WTC11 (cell line): Measurements from ENCODE around the gene SCFD1. TPM values are rescaled to one million over a fixed set of nuclear protein-coding genes. Genes with fewer than 3 reads are reported as not detected.

Experiments
- ATAC-seq: fragments of 200-7000 bp; cut with Tn5 transposase; 2 replicates; pipeline ENCODE4 v1.10.0; 2021; ENCODE audit warnings: mild to moderate bottlenecking, moderate library complexity
- CTCF ChIA-PET: fragments of 300-600 bp; sonication (Branson Sonifier 250); formaldehyde crosslinking; loops from one replicate; lab custom pipeline; 2021; ENCODE audit warnings: antibody characterized with exemption; lab: Charles Lee
- POLR2A ChIA-PET: fragments of 350-600 bp; sonication (Branson Sonifier 250); formaldehyde crosslinking; loops from one replicate; lab custom pipeline; 2021; ENCODE audit warnings: antibody characterized with exemption; lab: Charles Lee
- DNase-seq: peaks from one replicate; pipeline ENCODE4 v3.0.0; 2021; ENCODE audit warnings: low spot score
- H3K27ac Mint-ChIP-seq: 2 replicates; pipeline ENCODE4 v1.8.0; 2021; ENCODE audit warnings: mixed read lengths
- H3K27me3 Mint-ChIP-seq: 2 replicates; pipeline ENCODE4 v1.8.0; 2021; ENCODE audit warnings: low read depth, mild to moderate bottlenecking, moderate library complexity, mixed read lengths
- H3K36me3 Mint-ChIP-seq: 2 replicates; pipeline ENCODE4 v1.8.0; 2021; ENCODE audit warnings: mixed read lengths
- H3K4me1 Mint-ChIP-seq: 2 replicates; pipeline ENCODE4 v1.8.0; 2022; ENCODE audit warnings: mixed read lengths
- H3K4me3 Mint-ChIP-seq: 2 replicates; pipeline ENCODE4 v1.8.0; 2021; ENCODE audit warnings: mild to moderate bottlenecking, moderate library complexity, mixed read lengths
- H3K9me3 Mint-ChIP-seq: 2 replicates; pipeline ENCODE4 v1.8.0; 2021; ENCODE audit warnings: mixed read lengths
- ATF3 ChIP-seq: sonication (generic); formaldehyde crosslinking; conservative IDR thresholded peaks from 2 replicates; pipeline ENCODE4 v1.8.1; 2022; ENCODE audit warnings: mild to moderate bottlenecking, missing genetic modification reagents
- E2F1 ChIP-seq: sonication (generic); formaldehyde crosslinking; IDR thresholded peaks from 2 replicates; pipeline ENCODE4 v1.8.0; 2022; ENCODE audit warnings: mild to moderate bottlenecking, missing genetic modification reagents
- ESRRA ChIP-seq: sonication (generic); formaldehyde crosslinking; IDR thresholded peaks from 2 replicates; pipeline ENCODE4 v1.8.1; 2022; ENCODE audit warnings: mild to moderate bottlenecking, missing genetic modification reagents, borderline replicate concordance
- HMGA2 ChIP-seq: fragments of 250-450 bp; sonication (Bioruptor Pico); IDR thresholded peaks from 2 replicates; pipeline ENCODE4 v1.4.0; 2021; ENCODE audit warnings: mild to moderate bottlenecking, moderate library complexity
- IRF1 ChIP-seq: sonication (generic); formaldehyde crosslinking; IDR thresholded peaks from 2 replicates; pipeline ENCODE4 v1.8.0; 2023; ENCODE audit warnings: missing genetic modification reagents
- NFE2L1 ChIP-seq: sonication (generic); formaldehyde crosslinking; IDR thresholded peaks from 2 replicates; pipeline ENCODE4 v1.8.1; 2023; ENCODE audit warnings: missing genetic modification reagents
- NFYB ChIP-seq: sonication (generic); formaldehyde crosslinking; conservative IDR thresholded peaks from 2 replicates; pipeline ENCODE4 v1.8.0; 2022; ENCODE audit warnings: low read depth, missing genetic modification reagents
- PRDM15 ChIP-seq: sonication (generic); formaldehyde crosslinking; IDR thresholded peaks from 2 replicates; pipeline ENCODE4 v1.8.0; 2022; ENCODE audit warnings: missing genetic modification reagents
- RORB ChIP-seq: fragments of 250-450 bp; sonication (Bioruptor Pico); IDR thresholded peaks from 2 replicates; pipeline ENCODE4 v1.9.0; 2021; ENCODE audit warnings: mild to moderate bottlenecking
- SMAD3 ChIP-seq: sonication (generic); formaldehyde crosslinking; IDR thresholded peaks from 2 replicates; pipeline ENCODE4 v1.8.0; 2022; ENCODE audit warnings: missing genetic modification reagents, mild to moderate bottlenecking, borderline replicate concordance
- TCF7 ChIP-seq: sonication (generic); formaldehyde crosslinking; IDR thresholded peaks from 2 replicates; pipeline ENCODE4 v1.8.0; 2022; ENCODE audit warnings: mild to moderate bottlenecking, low read depth, missing genetic modification reagents, moderate library complexity
- TEAD1 ChIP-seq: sonication (generic); formaldehyde crosslinking; IDR thresholded peaks from 2 replicates; pipeline ENCODE4 v1.8.0; 2022; ENCODE audit warnings: mild to moderate bottlenecking, missing genetic modification reagents
- ZBTB21 ChIP-seq: sonication (generic); formaldehyde crosslinking; IDR thresholded peaks from 2 replicates; pipeline ENCODE4 v1.8.1; 2023; ENCODE audit warnings: mild to moderate bottlenecking, missing genetic modification reagents, borderline replicate concordance
- ZMAT4 ChIP-seq: fragments of 250-450 bp; sonication (Bioruptor Pico); IDR thresholded peaks from 2 replicates; pipeline ENCODE4 v1.9.0; 2021; ENCODE audit warnings: mild to moderate bottlenecking
- ZNF317 ChIP-seq: sonication (generic); formaldehyde crosslinking; IDR thresholded peaks from 2 replicates; pipeline ENCODE4 v1.8.1; 2023; ENCODE audit warnings: low read depth, mild to moderate bottlenecking, moderate library complexity, missing genetic modification reagents, borderline replicate concordance
- ZNF532 ChIP-seq: fragments of 250-450 bp; sonication (Bioruptor Pico); IDR thresholded peaks from 2 replicates; pipeline ENCODE4 v1.9.0; 2021; ENCODE audit warnings: mild to moderate bottlenecking, borderline replicate concordance
- total RNA-seq: library from RNA; stranded (reverse); gene quantifications from 3 replicates; pipeline ENCODE4 v1.2.3, GENCODE V29; 2021

Gene SCFD1
- total RNA-seq, 1 experiment from 2014 or later: 77.5 TPM

GRCh38 chr14:30614155-30614554 lies 8.0 kb upstream of the SCFD1 start (continued):
- no peak for TF ChIP-seq HMGA2 (CRISPR knock-in tag)
- TF ChIP-seq ZNF317 (CRISPR knock-in tag): no peak
- no peak for TF ChIP-seq E2F1
- TF ChIP-seq ZBTB21 (CRISPR knock-in tag): no peak
- no peak for TF ChIP-seq TEAD1 (CRISPR knock-in tag)
- no peak for TF ChIP-seq ZMAT4 (CRISPR knock-in tag)
- no peak for TF ChIP-seq ZNF532 (CRISPR knock-in tag)
- no peak for TF ChIP-seq NFYB
- TF ChIP-seq ESRRA (CRISPR knock-in tag): no peak

- Mint-ChIP-seq H3K27ac (no peak overlapping the region), H3K36me3 (peaks cover 19% of the 10 kb centered on the region), H3K4me3 (no peak overlapping the region), H3K9me3 (no peaks in the 10 kb centered on the region), H3K27me3 (no peaks in the 10 kb centered on the region), H3K4me1 (peaks cover 17% of the 10 kb centered on the region)
- TF ChIP-seq PRDM15 (CRISPR knock-in tag) (no peak), IRF1 (CRISPR knock-in tag) (no peak), TCF7 (no peak), HMGA2 (CRISPR knock-in tag) (no peak), NFE2L1 (CRISPR knock-in tag) (no peak), RORB (CRISPR knock-in tag) (no peak), ATF3 (CRISPR knock-in tag) (no peak), SMAD3 (CRISPR knock-in tag) (no peak)
- no peak for ATAC-seq
- DNase-seq: no peak
- ChIA-PET POLR2A (no interaction called here), CTCF (no interaction called here)
Observed at GRCh38 chr14:30620178-30620577, 1.9 kb upstream of the SCFD1 start.
